GM18508 (cell line): ENCODE data around the gene PLEKHB1.
"Not testable (repeated sequence)": the region's sequence is repeated elsewhere in the genome, so short reads cannot be mapped to it uniquely, and the experiment has no call there.

Experiments
- ATAC-seq: cut with Tn5 transposase; IDR thresholded peaks from one replicate; pipeline ENCODE4 v1.9.1; 2021; ENCODE audit warnings: moderate number of reproducible peaks; ENCODE audit not compliant: insufficient read depth, unreplicated experiment

The PLEKHB1 gene

GRCh38 chr11:73667891-73668290, 21.5 kb downstream of the PLEKHB1 start:
- ATAC-seq: no peak

GRCh38 chr11:73670808-73671207, 24.4 kb downstream of the PLEKHB1 start:
- ATAC-seq: no peak

- ATAC-seq: no peak
These were observed 25.3 kb downstream of the PLEKHB1 start for GRCh38 chr11:73671701-73672100.

- not testable (repeated sequence) for ATAC-seq
These were observed 30.2 kb downstream of the PLEKHB1 start for GRCh38 chr11:73676552-73676951.

GRCh38 chr11:73680687-73681086, 34.3 kb downstream of the PLEKHB1 start:
- no peak for ATAC-seq

- ATAC-seq: no peak
These were observed 47.6 kb downstream of the PLEKHB1 start for GRCh38 chr11:73693899-73694525.

GRCh38 chr11:73705053-73705452, 58.7 kb downstream of the PLEKHB1 start:
- ATAC-seq: no peak

GRCh38 chr11:73710964-73711363, 64.6 kb downstream of the PLEKHB1 start:
- no peak for ATAC-seq
